Esophagus squamous epithelium (tissue), 4 donors: ENCODE results near the gene ATOSB.

Experiments used
- CTCF ChIP-seq, 6 experiments: fragments of 450-650 bp in 4 of 6; fragments of 200-600 bp in 2 of 6; sonication (generic) in 2 of 6; IDR thresholded peaks; one replicate each; pipeline ENCODE4 v1.5.1; 2016 to 2019; ENCODE audit warnings: antibody characterized with exemption in 6 of 6, mild to moderate bottlenecking in 4 of 6, moderate library complexity in 4 of 6
- POLR2A ChIP-seq, 4 donors: fragments of 450-650 bp; IDR thresholded peaks; one replicate each; pipeline ENCODE4 v1.6.1; 2017; ENCODE audit warnings: antibody characterized with exemption in 4 of 4, mild to moderate bottlenecking in 4 of 4, moderate library complexity in 3 of 4

DNA sequence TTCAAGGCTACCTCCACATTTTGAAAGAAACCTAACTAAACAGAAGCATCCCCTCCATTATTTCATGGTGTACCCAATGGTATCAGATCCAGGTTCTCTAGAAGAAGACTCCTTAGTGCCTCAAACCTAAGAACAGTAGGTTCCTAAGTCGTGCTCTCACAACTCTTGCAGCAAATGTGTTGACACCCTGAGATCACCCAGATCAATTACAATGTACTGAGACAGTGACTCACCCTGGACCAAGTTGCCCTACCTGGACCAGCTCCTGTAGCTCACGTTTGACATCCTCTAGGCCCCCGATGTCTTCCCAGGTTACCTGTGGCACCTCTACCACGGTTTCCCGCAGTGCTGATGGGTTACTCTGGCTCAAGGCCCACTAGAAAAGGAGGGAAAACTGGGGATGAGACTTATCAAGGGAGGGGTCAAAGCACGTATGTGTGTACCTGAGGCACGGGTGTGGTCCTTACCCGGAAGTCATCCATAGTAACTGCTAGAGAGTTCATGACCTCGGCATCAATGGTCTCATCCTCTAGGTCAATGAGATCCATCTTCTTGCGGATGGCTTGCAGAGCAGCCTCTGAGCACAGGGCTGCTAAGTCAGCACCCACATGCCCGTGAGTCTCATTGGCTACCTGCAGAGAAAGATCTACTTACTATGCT lies 55.0 kb downstream of the ATOSB start:
- TF ChIP-seq CTCF (IDR thresholded peaks at IDR 0.05) (no peak), POLR2A (IDR thresholded peaks at IDR 0.05) (no peak)
